ENCODE data around the gene VSTM1.

DNA sequence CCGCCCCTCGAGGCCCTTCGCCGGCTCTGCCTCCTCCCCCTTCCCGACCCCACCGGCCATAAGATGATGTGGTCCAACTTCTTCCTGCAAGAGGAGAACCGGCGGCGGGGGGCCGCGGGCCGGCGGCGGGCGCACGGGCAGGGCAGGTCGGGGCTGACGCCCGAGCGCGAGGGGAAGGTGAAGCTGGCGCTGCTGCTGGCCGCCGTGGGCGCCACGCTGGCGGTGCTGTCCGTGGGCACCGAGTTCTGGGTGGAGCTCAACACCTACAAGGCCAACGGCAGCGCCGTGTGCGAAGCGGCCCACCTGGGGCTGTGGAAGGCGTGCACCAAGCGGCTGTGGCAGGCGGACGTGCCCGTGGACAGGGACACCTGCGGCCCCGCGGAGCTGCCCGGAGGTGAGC is 70.9 kb downstream of the VSTM1 start:
- TF ChIP-seq POLR2A (IDR thresholded peaks at IDR 0.05) (no peak), EP300 (IDR thresholded peaks at IDR 0.05) (no peak)
- TF ChIP-seq, protein P1, sequence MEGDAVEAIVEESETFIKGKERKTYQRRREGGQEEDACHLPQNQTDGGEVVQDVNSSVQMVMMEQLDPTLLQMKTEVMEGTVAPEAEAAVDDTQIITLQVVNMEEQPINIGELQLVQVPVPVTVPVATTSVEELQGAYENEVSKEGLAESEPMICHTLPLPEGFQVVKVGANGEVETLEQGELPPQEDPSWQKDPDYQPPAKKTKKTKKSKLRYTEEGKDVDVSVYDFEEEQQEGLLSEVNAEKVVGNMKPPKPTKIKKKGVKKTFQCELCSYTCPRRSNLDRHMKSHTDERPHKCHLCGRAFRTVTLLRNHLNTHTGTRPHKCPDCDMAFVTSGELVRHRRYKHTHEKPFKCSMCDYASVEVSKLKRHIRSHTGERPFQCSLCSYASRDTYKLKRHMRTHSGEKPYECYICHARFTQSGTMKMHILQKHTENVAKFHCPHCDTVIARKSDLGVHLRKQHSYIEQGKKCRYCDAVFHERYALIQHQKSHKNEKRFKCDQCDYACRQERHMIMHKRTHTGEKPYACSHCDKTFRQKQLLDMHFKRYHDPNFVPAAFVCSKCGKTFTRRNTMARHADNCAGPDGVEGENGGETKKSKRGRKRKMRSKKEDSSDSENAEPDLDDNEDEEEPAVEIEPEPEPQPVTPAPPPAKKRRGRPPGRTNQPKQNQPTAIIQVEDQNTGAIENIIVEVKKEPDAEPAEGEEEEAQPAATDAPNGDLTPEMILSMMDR (IDR thresholded peaks at IDR 0.05): no peak

Data from sigmoid colon (tissue), 4 donors.